ENCODE measurements around the gene PPL. TPM values are rescaled to one million over a fixed set of nuclear protein-coding genes. Genes with fewer than 3 reads are reported as not detected.

PPL gene
- polyA plus RNA-seq, 6 donors from 2014 or later: 0.05 to 1.3 (median 0.16) TPM; not detected in 1

DNA sequence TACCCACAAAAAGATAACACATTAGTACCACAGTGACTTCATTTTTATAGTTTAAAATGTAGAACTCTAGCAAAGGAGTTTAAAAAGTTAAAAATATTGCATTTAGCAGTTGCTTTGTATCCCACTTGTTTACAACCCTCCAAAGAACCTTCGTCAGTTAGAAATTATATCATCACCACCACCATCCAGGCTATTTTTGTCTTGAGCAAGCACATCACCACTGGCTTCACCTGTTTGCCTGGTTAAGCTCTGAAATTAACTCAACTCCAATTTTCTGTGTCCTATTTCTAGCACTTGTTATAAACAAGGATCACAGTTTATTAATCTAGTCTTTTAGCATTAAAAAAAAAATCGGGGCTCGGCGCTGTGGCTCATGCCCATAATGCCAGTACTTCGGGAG is 96.0 kb downstream of the PPL start:
- peaks cover 9 to 12% of the 10 kb centered on the region in 2 donors for H3K36me3 Mint-ChIP-seq
- ATAC-seq (ENCODE audit: low read depth in 2 of 2) (no peak), DNase-seq (no peak)
- peaks cover 8 to 13% (median 10%) of the 10 kb centered on the region in 3 donors for H3K4me1 Mint-ChIP-seq
- no peaks in the 10 kb centered on the region for H3K9me3 Mint-ChIP-seq
- H3K27me3 Mint-ChIP-seq: no peaks in the 10 kb centered on the region
- peak overlapping the region in 1 of 6 donors; percentile 34 for H3K27ac Mint-ChIP-seq
- no peak overlapping the region for H3K4me3 Mint-ChIP-seq

DNA sequence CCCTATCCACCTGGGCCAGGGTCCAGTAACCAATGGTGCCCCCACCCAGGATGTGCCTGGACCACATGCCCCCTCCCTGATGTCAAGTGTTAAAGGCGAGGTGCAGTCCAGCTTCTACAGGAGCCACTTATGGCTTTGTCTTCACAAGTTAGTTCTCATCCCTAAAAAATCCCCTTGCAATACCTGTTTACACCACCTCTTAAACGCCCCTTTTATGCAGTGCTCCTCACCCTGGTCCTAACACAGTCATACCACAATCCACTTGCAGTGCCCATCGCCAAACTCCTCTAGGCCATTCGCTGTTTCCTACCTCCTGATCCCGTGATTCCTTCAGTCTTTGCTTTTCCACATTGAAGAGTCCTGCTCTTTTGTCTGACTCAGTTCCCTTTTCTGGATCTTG is 97.0 kb downstream of the PPL start:
- DNase-seq (no peak), ATAC-seq (ENCODE audit: low read depth in 2 of 2) (no peak)
- Mint-ChIP-seq H3K4me1 (peaks cover 0 to 4% (median 3%) of the 10 kb centered on the region in 3 donors), H3K9me3 (no peaks in the 10 kb centered on the region), H3K36me3 (peaks cover 9 to 12% of the 10 kb centered on the region in 2 donors), H3K27me3 (no peaks in the 10 kb centered on the region), H3K27ac (peak overlapping the region in 2 of 6 donors; percentile 48 to 83), H3K4me3 (no peak overlapping the region)

DNA sequence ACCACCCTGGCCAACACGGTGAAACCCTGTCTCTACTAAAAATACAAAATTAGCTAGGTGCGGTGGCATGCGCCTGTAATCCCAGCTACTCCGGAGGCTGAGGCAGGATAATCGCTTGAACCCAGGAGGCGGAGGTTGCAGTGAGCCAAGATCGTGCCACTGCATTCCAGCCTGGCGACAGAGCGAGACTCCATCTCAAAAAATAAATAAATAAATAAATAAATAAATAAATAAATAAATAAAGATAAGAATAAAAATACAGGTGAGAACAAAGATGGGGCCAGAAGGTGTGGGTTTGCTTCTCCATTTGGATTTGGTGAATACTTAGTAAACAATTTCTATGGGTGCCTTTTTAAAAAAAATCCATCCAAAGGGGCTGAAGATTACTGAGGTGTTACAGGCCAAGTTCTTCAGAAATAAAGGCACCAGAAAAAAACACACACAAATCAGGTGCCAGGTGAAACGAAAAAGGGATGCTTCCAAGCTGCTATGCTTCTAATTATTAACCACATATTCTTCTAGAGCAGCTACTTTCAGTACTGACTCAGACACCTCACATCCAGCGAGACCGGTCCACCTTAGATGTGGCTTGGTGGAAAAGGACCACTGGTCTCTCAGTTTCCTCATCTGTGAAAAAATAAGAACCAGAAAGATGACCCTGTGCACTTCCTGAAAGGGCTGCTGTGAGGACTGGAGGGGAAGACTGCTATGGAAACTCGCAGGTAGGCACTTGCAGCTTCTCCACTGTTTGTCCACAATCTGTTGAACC is 99.0 kb downstream of the PPL start:
- Mint-ChIP-seq H3K36me3 (peaks cover 10 to 12% of the 10 kb centered on the region in 2 donors), H3K4me3 (no peak overlapping the region), H3K27ac (peak overlapping the region in 1 of 6 donors; percentile 70), H3K9me3 (no peaks in the 10 kb centered on the region), H3K27me3 (no peaks in the 10 kb centered on the region), H3K4me1 (peaks cover 7 to 12% (median 8%) of the 10 kb centered on the region in 3 donors)
- DNase-seq (no peak), ATAC-seq (ENCODE audit: low read depth in 2 of 2) (no peak)

DNA sequence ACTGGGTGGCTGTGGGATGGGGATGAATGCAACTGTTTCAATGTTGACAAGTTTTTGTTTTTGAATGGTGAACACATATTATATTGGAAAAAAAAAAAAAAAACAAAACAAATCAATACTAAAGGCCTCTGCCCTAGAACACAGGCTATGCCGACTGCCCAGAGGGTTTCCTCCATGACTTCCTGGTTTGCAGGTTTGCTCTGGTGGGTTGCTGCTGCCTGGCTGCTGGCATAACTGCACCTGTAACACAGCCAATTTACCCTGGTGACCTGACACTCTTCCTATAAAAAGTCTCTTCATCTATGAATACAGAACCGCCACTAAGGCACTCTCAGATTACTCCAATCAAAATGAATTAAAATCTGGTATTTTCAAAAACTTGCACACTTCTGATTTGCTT is 100.2 kb downstream of the PPL start:
- peak overlapping the region in 2 of 6 donors; percentile 44 to 59 for H3K27ac Mint-ChIP-seq
- peaks cover 22% of the 10 kb centered on the region in 2 donors for H3K36me3 Mint-ChIP-seq

DNA sequence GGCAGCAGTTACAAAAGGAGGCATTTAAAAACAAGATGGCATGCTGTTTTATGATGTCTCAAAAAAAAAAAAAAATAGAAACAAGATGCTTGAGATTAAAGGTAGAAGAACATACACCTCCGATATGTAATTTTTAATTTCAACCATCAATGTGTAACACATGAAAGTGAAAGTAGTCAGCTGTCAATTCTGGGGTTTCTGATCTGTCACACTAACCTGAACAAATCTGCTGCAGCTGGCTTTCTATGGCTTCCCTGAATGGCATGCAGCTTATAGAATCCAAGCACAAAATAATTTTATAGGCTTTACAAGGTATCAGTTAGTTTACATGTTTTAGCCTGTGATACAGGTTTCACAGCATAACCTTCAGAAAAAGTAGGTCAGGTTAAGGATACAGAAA is 103.4 kb downstream of the PPL start:
- Mint-ChIP-seq H3K27ac (peak overlapping the region in 2 of 6 donors; percentile 4 to 7), H3K27me3 (no peaks in the 10 kb centered on the region), H3K36me3 (peaks cover 22 to 27% of the 10 kb centered on the region in 2 donors), H3K4me1 (peaks cover 13 to 21% (median 17%) of the 10 kb centered on the region in 3 donors), H3K4me3 (no peak overlapping the region), H3K9me3 (no peaks in the 10 kb centered on the region)
- DNase-seq: no peak
- peak in 1 of 2 donors; percentile 64 for ATAC-seq (ENCODE audit: low read depth in 2 of 2)

More for the DNA sequence above, 100.2 kb downstream of the PPL start:
- no peak overlapping the region for H3K4me3 Mint-ChIP-seq
- no peaks in the 10 kb centered on the region for H3K27me3 Mint-ChIP-seq
- no peaks in the 10 kb centered on the region for H3K9me3 Mint-ChIP-seq
- peaks cover 11 to 21% (median 13%) of the 10 kb centered on the region in 3 donors for H3K4me1 Mint-ChIP-seq
- DNase-seq (no peak), ATAC-seq (ENCODE audit: low read depth in 2 of 2) (no peak)

DNA sequence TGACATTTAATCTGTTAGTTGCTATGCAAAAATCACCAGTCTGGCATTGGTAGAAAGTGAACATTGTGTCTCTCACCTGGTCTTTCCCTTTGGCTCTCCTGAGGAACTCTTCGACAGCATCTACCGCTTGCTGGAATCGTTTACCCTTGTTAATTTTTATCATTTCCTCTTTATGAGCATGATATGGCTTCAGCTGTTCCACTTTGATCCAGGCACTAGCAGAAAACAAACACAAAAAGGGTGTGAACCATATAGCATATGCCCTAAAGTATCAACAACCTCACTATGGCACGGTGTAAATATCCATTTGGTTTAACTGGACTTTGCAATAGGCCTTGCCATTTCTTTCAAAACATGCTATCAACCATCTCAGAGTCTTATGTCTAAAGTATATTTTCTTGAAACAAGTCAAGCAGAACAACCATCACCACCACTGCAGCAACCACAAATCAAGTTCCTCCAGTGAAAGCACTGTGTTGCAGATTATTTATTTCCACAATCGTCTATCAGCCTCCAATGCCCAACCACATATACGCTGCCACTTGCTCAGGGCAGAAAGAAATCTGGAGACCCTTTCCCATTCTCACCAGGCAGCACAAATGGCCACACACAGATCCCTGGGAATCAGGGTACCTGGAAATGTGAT is 104.1 kb downstream of the PPL start:
- ATAC-seq (ENCODE audit: low read depth in 2 of 2) (peak; percentile 38 to 66), DNase-seq (no peak)
- Mint-ChIP-seq H3K9me3 (no peaks in the 10 kb centered on the region), H3K27me3 (no peaks in the 10 kb centered on the region), H3K27ac (peak overlapping the region in 3 of 6 donors; percentile 20 to 55 (median 23)), H3K36me3 (peaks cover 22 to 27% of the 10 kb centered on the region in 2 donors), H3K4me3 (peak overlapping the region in 2 of 8 donors; percentile 34 to 37), H3K4me1 (peaks cover 13 to 21% (median 17%) of the 10 kb centered on the region in 3 donors)

Other genes with a start within 250 kb of the PPL start
- 100 to 1,000 TPM in 1 of 6 donors, 10 to 100 TPM in 5; 57.7 to 121 (median 76.4) TPM for gene NUDT16L1, start 243.6 kb downstream of the PPL start, polyA plus RNA-seq (ENCODE audit: low read depth in 6 of 6)
- 1 to 10 TPM in 5 of 6 donors, not detected in 1; 3.9 to 8.3 (median 4.4) TPM for gene ANKS3, start 202.9 kb downstream of the PPL start, polyA plus RNA-seq (ENCODE audit: low read depth in 6 of 6)
- under 1 TPM in 4 of 6 donors, not detected in 2; 0.30 to 0.84 (median 0.35) TPM for gene DNAAF8, start 202.6 kb downstream of the PPL start, polyA plus RNA-seq (ENCODE audit: low read depth in 6 of 6)
- gene ZNF500, start 170.0 kb downstream of the PPL start, polyA plus RNA-seq (ENCODE audit: low read depth in 6 of 6): 10 to 100 TPM in 4 of 6 donors, 1 to 10 TPM in 1, not detected in 1; 6.7 to 19.9 (median 14.1) TPM
- not detected for gene SEPTIN12, start 148.8 kb downstream of the PPL start, polyA plus RNA-seq (ENCODE audit: low read depth in 6 of 6)
- gene SMIM22, start 141.8 kb downstream of the PPL start, polyA plus RNA-seq (ENCODE audit: low read depth in 6 of 6): not detected
- gene ROGDI, start 134.5 kb downstream of the PPL start, polyA plus RNA-seq (ENCODE audit: low read depth in 6 of 6): 1 to 10 TPM; 2.7 to 8.0 (median 6.1) TPM
- 10 to 100 TPM; 27.8 to 49.6 (median 37.3) TPM for gene GLYR1, start 89.9 kb downstream of the PPL start, polyA plus RNA-seq (ENCODE audit: low read depth in 6 of 6)
- gene UBN1, start 89.7 kb downstream of the PPL start, polyA plus RNA-seq (ENCODE audit: low read depth in 6 of 6): 10 to 100 TPM in 4 of 6 donors, 1 to 10 TPM in 2; 4.3 to 19.2 (median 11.9) TPM
- under 1 TPM in 3 of 6 donors, not detected in 3; 0.08 to 0.48 (median 0.43) TPM for gene SEC14L5, start 21.2 kb upstream of the PPL start, polyA plus RNA-seq (ENCODE audit: low read depth in 6 of 6)
- gene NAGPA, start 96.8 kb upstream of the PPL start, polyA plus RNA-seq (ENCODE audit: low read depth in 6 of 6): 10 to 100 TPM; 26.3 to 44.6 (median 33.1) TPM
- not detected for gene C16orf89, start 128.8 kb upstream of the PPL start, polyA plus RNA-seq (ENCODE audit: low read depth in 6 of 6)
- gene ALG1, start 134.7 kb upstream of the PPL start, polyA plus RNA-seq (ENCODE audit: low read depth in 6 of 6): 10 to 100 TPM; 21.9 to 45.3 (median 27.3) TPM
- gene EEF2KMT, start 160.6 kb upstream of the PPL start, polyA plus RNA-seq (ENCODE audit: low read depth in 6 of 6): 10 to 100 TPM in 3 of 6 donors, 1 to 10 TPM in 3; 7.1 to 15.1 (median 10.1) TPM